Neuronal stem cell (in vitro differentiated cells): ENCODE measurements around the gene SMAD7.
A peak's percentile ranks its signal among the peaks of the same experiment; 100 is the strongest.

Experiments used
- DNase-seq: peaks from one replicate; pipeline ENCODE4 v3.0.0-alpha.2; 2013; ENCODE audit warnings: low spot score
- H2AFZ ChIP-seq: one replicate; pipeline ENCODE4 v1.6.1; 2013; ENCODE audit warnings: mild to moderate bottlenecking, low read length, inconsistent platforms
- H2AK5ac ChIP-seq: 2 replicates; pipeline ENCODE4 v1.6.1; 2013; ENCODE audit warnings: low read depth, mild to moderate bottlenecking, inconsistent platforms, low read length, moderate library complexity, mixed read lengths
- H2BK120ac ChIP-seq: 2 replicates; pipeline ENCODE4 v1.6.1; 2013; ENCODE audit warnings: low read depth, mild to moderate bottlenecking, inconsistent platforms, low read length, moderate library complexity, mixed read lengths
- H2BK12ac ChIP-seq: one replicate; pipeline ENCODE4 v1.6.1; 2013; ENCODE audit warnings: low read length, inconsistent platforms
- H2BK15ac ChIP-seq: 2 replicates; pipeline ENCODE4 v1.6.1; 2013; ENCODE audit warnings: mild to moderate bottlenecking, low read length, inconsistent platforms, mixed read lengths
- H2BK5ac ChIP-seq: one replicate; pipeline ENCODE4 v1.6.1; 2013; ENCODE audit warnings: inconsistent platforms, mild to moderate bottlenecking, low read length, moderate library complexity
- H3K14ac ChIP-seq: one replicate; pipeline ENCODE4 v1.6.1; 2013; ENCODE audit warnings: low read length, inconsistent platforms
- H3K18ac ChIP-seq: 2 replicates; pipeline ENCODE4 v1.6.1; 2013; ENCODE audit warnings: low read length, inconsistent platforms
- H3K23ac ChIP-seq: 2 replicates; pipeline ENCODE4 v1.6.1; 2013; ENCODE audit warnings: low read depth, mild to moderate bottlenecking, mixed read lengths, low read length, inconsistent platforms; ENCODE audit not compliant: poor library complexity
- H3K27ac ChIP-seq: replicated peaks from 3 replicates; pipeline ENCODE4 v1.5.1; 2013; ENCODE audit warnings: low read length, inconsistent platforms
- H3K27me3 ChIP-seq, 3 experiments: 2 replicates each; pipeline ENCODE4 v1.6.1; 2013; ENCODE audit warnings: low read length in 3 of 3, mild to moderate bottlenecking in 2 of 3, inconsistent platforms in 1 of 3, low read depth in 1 of 3, mixed read lengths in 1 of 3, moderate library complexity in 1 of 3; ENCODE audit not compliant: control insufficient read depth in 3 of 3, insufficient read depth in 3 of 3
- H3K36me3 ChIP-seq, 2 donors: replicated peaks in 1 of 2; 2 replicates each; pipeline ENCODE4 v1.6.1; 2013; ENCODE audit warnings: low read length in 2 of 2; ENCODE audit not compliant: control insufficient read depth in 2 of 2, insufficient read depth in 2 of 2
- H3K4ac ChIP-seq: 2 replicates; pipeline ENCODE4 v1.6.1; 2013; ENCODE audit warnings: inconsistent platforms, mild to moderate bottlenecking, low read length, moderate library complexity
- H3K4me1 ChIP-seq, 2 donors: 1 replicate in 1 of 2; 2 replicates in 1 of 2; pipeline ENCODE4 v1.6.1; 2013; ENCODE audit warnings: low read length in 2 of 2, low read depth in 1 of 2; ENCODE audit not compliant: control insufficient read depth in 2 of 2, insufficient read depth in 1 of 2
- H3K4me2 ChIP-seq: one replicate; pipeline ENCODE4 v1.6.1; 2013; ENCODE audit warnings: mild to moderate bottlenecking, low read length, inconsistent platforms; ENCODE audit not compliant: insufficient read depth, poor library complexity, severe bottlenecking
- H3K4me3 ChIP-seq, 2 donors: 2 replicates each; pipeline ENCODE4 v1.5.1; 2013; ENCODE audit warnings: low read length in 2 of 2, mild to moderate bottlenecking in 2 of 2, inconsistent platforms in 1 of 2, moderate library complexity in 1 of 2
- H3K79me1 ChIP-seq: one replicate; pipeline ENCODE4 v1.6.1; 2013; ENCODE audit warnings: low read depth, mild to moderate bottlenecking, inconsistent platforms, low read length, moderate library complexity
- H3K9ac ChIP-seq: one replicate; pipeline ENCODE4 v1.6.1; 2013; ENCODE audit warnings: mild to moderate bottlenecking, low read depth, low read length, inconsistent platforms; ENCODE audit not compliant: poor library complexity
- H3K9me3 ChIP-seq, 2 donors: replicated peaks in 1 of 2; 2 replicates each; pipeline versions ENCODE3 to v1.6.1; 2013; ENCODE audit warnings: low read length in 2 of 2, mild to moderate bottlenecking in 2 of 2, inconsistent platforms in 1 of 2, low read depth in 1 of 2, mixed read lengths in 1 of 2, moderate library complexity in 1 of 2; ENCODE audit not compliant: control insufficient read depth in 2 of 2, insufficient read depth in 1 of 2
- H4K8ac ChIP-seq: one replicate; pipeline ENCODE4 v1.6.1; 2013; ENCODE audit warnings: low read depth, mild to moderate bottlenecking, inconsistent platforms, low read length, moderate library complexity
- H4K91ac ChIP-seq: one replicate; pipeline ENCODE4 v1.6.1; 2013; ENCODE audit warnings: low read length, low read depth, mild to moderate bottlenecking, inconsistent platforms; ENCODE audit not compliant: poor library complexity
- WGBS, 2 donors: extraction: QIAGEN DNeasy Blood & Tissue Kit; methylation state at CpG; one replicate each; pipeline ENCODE4 v1.1.7; 2013; ENCODE audit warnings: missing lambda C conversion rate in 2 of 2, mixed read lengths in 1 of 2; ENCODE audit not compliant: insufficient read length in 2 of 2, insufficient replicate concordance in 1 of 2; ENCODE audit errors: extremely low coverage in 2 of 2; 5-methylcytosine and 5-hydroxymethylcytosine counted together

Gene SMAD7

DNA sequence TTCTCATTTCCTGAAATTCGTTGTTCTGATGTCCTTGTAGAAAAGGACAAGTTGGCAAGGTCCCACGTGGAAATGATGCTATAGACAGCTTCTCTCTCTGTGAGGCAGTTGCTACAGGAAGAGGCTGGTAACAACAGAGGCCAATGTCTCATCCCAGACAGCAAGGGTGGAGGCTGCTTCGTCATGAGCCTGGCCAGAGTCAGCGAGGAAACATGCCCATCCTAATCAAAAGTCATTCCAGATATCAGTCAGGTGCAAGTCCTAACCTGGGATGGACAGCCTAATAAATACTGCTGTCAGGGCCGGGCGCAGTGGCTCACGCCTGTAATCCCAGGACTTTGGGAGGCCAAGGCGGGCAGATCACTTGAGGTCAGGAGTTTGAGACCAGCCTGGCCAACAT lies 6.4 kb upstream of the SMAD7 start:
- Histone ChIP-seq H3K4me1 (peaks cover 9 to 20% of the 10 kb centered on the region in 2 donors), H3K4me2 (no peak overlapping the region), H4K91ac (no peak overlapping the region), H2BK120ac (no peak overlapping the region), H3K4ac (no peak overlapping the region), H3K79me1 (no peaks in the 10 kb centered on the region), H2BK5ac (no peak overlapping the region), H3K18ac (no peak overlapping the region), H3K4me3 (no peak overlapping the region), H3K23ac (no peak overlapping the region), H3K9me3 (no peaks in the 10 kb centered on the region), H2BK15ac (no peak overlapping the region), H4K8ac (no peak overlapping the region), H2AK5ac (no peak overlapping the region), H3K9ac (no peak overlapping the region), H3K14ac (no peak overlapping the region), H3K27ac (no peak overlapping the region), H3K27me3 (peaks cover 0 to 7% (median 0%) of the 10 kb centered on the region in 3 experiments), H3K36me3 (no peaks in the 10 kb centered on the region), H2AFZ (no peak overlapping the region), H2BK12ac (no peak overlapping the region)
- no peak for DNase-seq
- WGBS, 2 donors = no CpG with 5 or more reads among the region's 8 CpGs

DNA sequence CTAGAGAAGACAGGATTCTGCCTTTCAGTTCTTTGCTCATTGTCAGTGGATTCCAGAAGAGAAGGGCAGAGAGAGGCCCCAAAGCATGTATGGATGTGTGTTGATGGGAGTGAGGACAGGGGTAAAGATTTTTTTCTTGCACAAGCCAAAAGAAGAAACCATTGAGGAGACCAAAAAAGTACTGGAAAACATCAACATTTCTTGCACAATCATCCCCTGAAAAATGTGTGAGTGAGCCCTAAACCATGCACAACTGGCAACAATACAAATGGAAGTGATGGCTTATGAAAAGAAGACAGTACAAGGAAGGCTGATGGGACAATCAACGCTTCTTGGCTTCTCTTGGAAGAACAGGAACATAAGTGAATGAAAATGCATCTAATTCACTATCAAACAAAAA lies 5.6 kb upstream of the SMAD7 start:
- no peaks in the 10 kb centered on the region for H3K9me3 ChIP-seq
- H2BK12ac ChIP-seq = no peak overlapping the region
- H3K9ac ChIP-seq = no peak overlapping the region
- H2BK120ac ChIP-seq = no peak overlapping the region
- H3K27me3 ChIP-seq = peaks cover 0 to 7% (median 0%) of the 10 kb centered on the region in 3 experiments
- H2AK5ac ChIP-seq = no peak overlapping the region
- no peak overlapping the region for H2BK15ac ChIP-seq
- H3K4ac ChIP-seq = no peak overlapping the region
- no peaks in the 10 kb centered on the region for H3K79me1 ChIP-seq
- no CpG with 5 or more reads among the region's 1 CpG for WGBS, 2 donors
- H3K14ac ChIP-seq = no peak overlapping the region
- H3K36me3 ChIP-seq = no peaks in the 10 kb centered on the region
- no peak overlapping the region for H3K23ac ChIP-seq
- H2BK5ac ChIP-seq = no peak overlapping the region
- H2AFZ ChIP-seq = peak overlapping the region; percentile 70
- no peak overlapping the region for H3K4me2 ChIP-seq
- no peak overlapping the region for H3K4me3 ChIP-seq
- no peak overlapping the region for H4K8ac ChIP-seq
- peaks cover 9 to 20% of the 10 kb centered on the region in 2 donors for H3K4me1 ChIP-seq
- no peak overlapping the region for H3K27ac ChIP-seq
- no peak overlapping the region for H4K91ac ChIP-seq
- no peak overlapping the region for H3K18ac ChIP-seq
- DNase-seq = no peak

DNA sequence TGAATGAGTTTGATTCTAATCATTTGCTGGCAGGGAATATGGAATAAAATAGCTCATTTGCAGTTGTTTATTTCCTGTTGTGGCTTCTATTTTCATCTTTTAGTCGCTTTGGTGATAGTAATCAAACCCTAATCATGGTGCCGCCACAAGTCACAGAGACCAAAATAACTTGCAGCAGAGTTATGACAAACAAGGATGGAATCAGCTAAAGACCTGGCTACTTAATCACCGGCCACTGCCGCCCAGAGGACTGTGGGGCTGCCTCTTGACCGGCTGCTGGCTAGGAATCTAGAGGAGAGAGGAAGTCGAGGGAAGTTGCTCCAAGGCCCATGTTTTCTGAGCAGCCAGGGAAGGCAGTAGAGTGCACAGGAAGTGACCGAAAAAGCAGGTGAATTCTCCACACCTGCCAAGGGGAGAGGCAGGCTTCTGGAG lies 5.1 kb upstream of the SMAD7 start:
- Histone ChIP-seq H4K91ac (no peak overlapping the region), H2AK5ac (no peak overlapping the region), H3K4me1 (peaks cover 11 to 20% of the 10 kb centered on the region in 2 donors), H2BK12ac (no peak overlapping the region), H4K8ac (no peak overlapping the region), H3K79me1 (no peaks in the 10 kb centered on the region), H3K27me3 (peaks cover 0 to 9% (median 0%) of the 10 kb centered on the region in 3 experiments), H2BK15ac (no peak overlapping the region), H3K14ac (no peak overlapping the region), H3K36me3 (no peaks in the 10 kb centered on the region), H3K4ac (no peak overlapping the region), H3K23ac (no peak overlapping the region), H3K4me2 (no peak overlapping the region), H2BK120ac (no peak overlapping the region), H3K18ac (no peak overlapping the region), H3K4me3 (no peak overlapping the region), H3K9ac (no peak overlapping the region), H2BK5ac (no peak overlapping the region), H2AFZ (peak overlapping the region; percentile 70), H3K9me3 (no peaks in the 10 kb centered on the region), H3K27ac (no peak overlapping the region)
- WGBS, 2 donors = no CpG with 5 or more reads among the region's 7 CpGs
- DNase-seq = no peak

DNA sequence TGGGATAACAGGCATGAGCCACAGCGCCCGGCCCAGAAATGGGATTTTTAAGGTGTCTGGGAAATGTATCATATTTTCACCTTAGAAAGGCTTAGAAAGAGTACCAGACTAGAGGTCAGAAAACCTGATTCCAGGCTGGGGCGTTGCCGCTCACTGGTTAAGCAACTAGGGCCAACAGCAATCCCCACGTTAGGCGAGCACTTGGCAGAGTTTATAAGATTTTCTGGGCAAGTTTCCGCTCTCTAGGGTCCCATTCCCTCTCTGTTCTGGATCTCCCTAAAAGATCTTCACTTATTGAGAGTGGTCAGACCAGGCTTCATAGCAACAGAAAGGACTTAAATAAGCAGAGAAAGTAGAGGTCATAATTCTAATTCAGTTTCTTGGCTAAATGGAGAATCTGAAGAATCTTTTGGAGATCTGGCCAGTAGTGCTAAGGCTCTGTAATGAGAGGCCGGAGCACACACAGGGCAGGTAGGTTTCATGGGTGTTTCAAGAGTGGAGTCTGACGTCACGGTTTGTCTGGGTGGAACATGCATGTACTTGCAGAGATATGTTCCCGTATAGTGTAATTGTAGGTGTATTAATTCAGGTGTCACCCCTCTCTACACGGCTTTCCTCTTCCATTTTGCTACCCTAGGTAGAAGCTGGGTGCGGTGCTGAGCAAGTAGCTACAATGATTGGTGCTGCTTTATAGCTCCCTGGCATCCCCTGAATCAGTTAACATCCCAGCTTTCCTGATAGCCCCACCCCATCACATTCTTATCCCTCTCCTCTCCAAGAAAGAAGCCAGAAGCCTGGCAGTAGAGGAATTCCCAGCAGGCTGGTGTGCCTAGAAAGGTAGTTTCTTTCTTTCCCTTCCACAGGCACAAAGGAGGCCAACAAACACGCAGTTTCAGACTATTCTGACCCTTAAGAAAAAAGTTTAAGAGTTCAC lies 4.4 kb upstream of the SMAD7 start:
- Histone ChIP-seq H2BK12ac (no peak overlapping the region), H3K23ac (no peak overlapping the region), H3K79me1 (peaks cover under 1% of the 10 kb centered on the region), H4K8ac (no peak overlapping the region), H3K14ac (no peak overlapping the region), H3K9ac (no peak overlapping the region), H2AK5ac (no peak overlapping the region), H3K4me1 (peaks cover 11 to 20% of the 10 kb centered on the region in 2 donors), H3K27me3 (peaks cover 0 to 13% (median 4%) of the 10 kb centered on the region in 3 experiments), H3K18ac (peak overlapping the region; percentile 19), H3K9me3 (no peaks in the 10 kb centered on the region), H3K27ac (no peak overlapping the region), H4K91ac (no peak overlapping the region), H2BK120ac (no peak overlapping the region), H3K4me2 (no peak overlapping the region), H3K4ac (no peak overlapping the region), H3K4me3 (no peak overlapping the region), H2BK15ac (no peak overlapping the region), H3K36me3 (no peaks in the 10 kb centered on the region), H2AFZ (peak overlapping the region; percentile 70), H2BK5ac (no peak overlapping the region)
- no CpG with 5 or more reads among the region's 14 CpGs for WGBS, 2 donors
- no peak for DNase-seq
